ENCODE measurements around the gene LOXHD1.

- TF ChIP-seq POLR2A (IDR thresholded peaks at IDR 0.05) (no peak), CTCF (IDR thresholded peaks at IDR 0.05) (no peak)
Observed at GRCh38 chr18:46554406-46555080, 102.5 kb downstream of the LOXHD1 start.
